Activated T-helper 1 cell treated with anti-CD3 and anti-CD28 coated beads, Interleukin-12 subunit alpha, Interleukin-12 subunit beta, Interleukin-2, Interleukin-4 antibody, amounts not matched to agents 30 ng/mL and 10 ng/mL and 1 ng/mL, durations not matched to agents 14 hours and 24 hours and 36 hours (primary cell): ENCODE measurements around the gene LRRC45. TPM values are rescaled to one million over a fixed set of nuclear protein-coding genes. Genes with fewer than 3 reads are reported as not detected.

ENCODE experiments used
- DNase-seq: peaks from one replicate; pipeline ENCODE4 v3.0.0; 2021; ENCODE audit warnings: low spot score
- H3K27ac Mint-ChIP-seq: one replicate; pipeline ENCODE4 v1.8.0; 2021; ENCODE audit warnings: mild to moderate bottlenecking, mixed read lengths
- H3K27me3 Mint-ChIP-seq: one replicate; pipeline ENCODE4 v1.8.0; 2022; ENCODE audit warnings: mild to moderate bottlenecking, moderate library complexity, mixed read lengths; ENCODE audit not compliant: insufficient read depth
- H3K36me3 Mint-ChIP-seq: one replicate; pipeline ENCODE4 v1.8.0; 2021; ENCODE audit warnings: low read depth, mixed read lengths
- H3K4me1 Mint-ChIP-seq: one replicate; pipeline ENCODE4 v1.8.0; 2021; ENCODE audit warnings: low read depth, mixed read lengths
- H3K4me3 Mint-ChIP-seq: one replicate; pipeline ENCODE4 v1.8.0; 2021; ENCODE audit warnings: mild to moderate bottlenecking, moderate library complexity, mixed read lengths
- H3K9me3 Mint-ChIP-seq: one replicate; pipeline ENCODE4 v1.8.0; 2021; ENCODE audit warnings: mixed read lengths
- intact Hi-C: fragments of 100-400 bp; cut with micrococcal nuclease; formaldehyde crosslinking; loops from one replicate; pipeline ENCODE4 v1.15.1; 2024
- total RNA-seq: library from RNA; stranded (reverse); gene quantifications from 2 replicates; pipeline ENCODE4 v1.2.3, GENCODE V29; 2022

Gene LRRC45
- total RNA-seq, 1 donor from 2014 or later = 37.6 TPM

DNA sequence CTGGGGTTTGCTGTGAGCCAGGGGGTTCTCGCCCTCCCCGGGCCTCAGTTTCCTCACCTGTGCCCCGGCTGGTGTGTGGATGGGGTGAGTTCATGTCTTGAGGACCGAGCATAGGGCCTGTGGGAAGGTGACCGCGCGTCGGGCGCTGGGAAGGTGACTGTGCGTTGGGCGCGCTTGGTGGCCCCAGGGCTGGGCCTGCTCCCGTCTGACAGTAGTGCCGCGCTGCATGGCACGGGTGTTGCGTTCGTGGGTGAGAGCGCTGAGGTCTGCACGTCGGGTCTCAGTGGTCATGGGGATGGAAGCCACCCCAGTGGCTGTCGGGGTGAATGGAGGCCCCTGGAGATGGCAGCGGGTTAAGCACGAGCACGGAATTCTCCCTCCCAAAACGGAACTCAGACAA is 36.5 kb upstream of the LRRC45 start:
- H3K4me1 Mint-ChIP-seq = no peaks in the 10 kb centered on the region
- DNase-seq = no peak
- no peaks in the 10 kb centered on the region for H3K9me3 Mint-ChIP-seq
- peaks cover 12% of the 10 kb centered on the region for H3K36me3 Mint-ChIP-seq
- H3K4me3 Mint-ChIP-seq = no peak overlapping the region
- H3K27me3 Mint-ChIP-seq = no peaks in the 10 kb centered on the region
- H3K27ac Mint-ChIP-seq = no peak overlapping the region
- intact Hi-C loops = no loop called here

DNA sequence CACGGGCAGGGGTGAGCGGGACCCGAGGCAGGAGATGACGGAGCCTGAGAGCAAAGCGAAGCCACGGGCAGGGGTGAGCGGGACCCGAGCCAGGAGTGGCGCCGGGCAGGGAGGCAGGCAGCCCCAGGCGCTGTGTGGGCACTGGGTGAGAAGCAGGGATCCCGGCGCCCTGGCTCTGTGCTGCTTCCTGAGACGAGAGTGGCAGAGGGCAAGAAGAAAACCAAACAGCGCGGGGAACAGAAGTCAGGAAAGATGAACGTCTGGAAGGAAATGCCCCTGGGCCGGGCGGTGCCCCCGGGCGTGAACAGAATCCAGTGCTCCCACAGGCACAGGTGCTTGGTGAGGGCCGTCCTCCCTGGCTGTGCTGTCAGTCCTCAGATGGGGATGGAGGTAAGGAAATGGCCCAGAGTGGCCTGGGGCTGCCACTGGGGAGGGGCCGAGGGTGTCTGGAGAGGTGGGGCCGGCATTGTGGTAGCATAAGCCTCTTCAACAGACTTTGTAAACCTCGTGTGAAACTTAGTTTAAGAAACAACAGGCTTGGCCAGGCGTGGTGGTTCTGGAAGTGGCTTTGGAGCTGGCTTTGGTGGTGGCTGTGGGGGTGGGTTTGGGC is 35.8 kb upstream of the LRRC45 start:
- intact Hi-C loops = no loop called here
- Mint-ChIP-seq H3K9me3 (no peaks in the 10 kb centered on the region), H3K36me3 (peaks cover 12% of the 10 kb centered on the region), H3K27ac (no peak overlapping the region), H3K4me1 (no peaks in the 10 kb centered on the region), H3K4me3 (no peak overlapping the region), H3K27me3 (no peaks in the 10 kb centered on the region)
- no peak for DNase-seq

DNA sequence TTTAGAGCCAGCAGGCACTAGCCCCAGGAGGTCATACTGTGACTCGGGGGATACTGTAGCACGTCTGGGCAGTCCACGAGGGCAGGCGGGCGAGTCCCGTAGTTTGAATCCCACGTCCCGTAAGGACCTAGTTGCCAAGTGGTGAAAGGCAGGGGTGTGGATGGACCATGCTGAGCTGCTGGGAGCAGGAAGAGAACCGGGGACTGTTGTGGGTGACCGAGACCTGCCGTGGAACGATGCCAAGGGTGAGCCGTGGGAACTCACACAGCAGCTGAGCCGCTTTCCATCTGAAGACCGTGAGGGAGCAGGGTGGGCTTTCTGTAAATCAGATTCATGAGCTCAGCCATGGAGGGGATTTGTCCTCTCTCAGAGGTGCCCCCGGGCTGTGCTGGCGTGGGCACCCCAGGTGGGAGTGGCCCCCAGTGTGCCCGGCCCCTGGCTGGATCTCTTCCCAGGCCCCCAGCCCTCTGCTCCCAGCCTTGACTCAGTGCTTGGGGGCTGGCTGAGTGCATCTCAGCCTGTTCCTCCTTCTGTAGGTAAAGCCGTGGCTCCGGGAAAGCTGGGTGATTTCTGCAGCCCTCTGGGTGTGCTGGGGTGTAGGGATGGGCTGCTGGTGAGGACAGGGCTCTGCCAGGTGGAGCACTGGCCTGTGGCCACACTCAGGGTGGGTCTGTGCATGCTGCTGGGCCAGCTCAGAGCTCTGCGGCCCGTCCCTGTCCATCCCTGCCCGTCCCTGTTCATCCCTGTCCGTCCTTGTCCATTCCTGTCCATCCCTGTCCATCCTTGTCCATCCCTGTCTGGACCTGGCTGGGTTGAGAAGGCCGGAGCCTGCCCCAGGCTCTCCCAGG is 32.0 kb upstream of the LRRC45 start:
- Mint-ChIP-seq H3K27ac (no peak overlapping the region), H3K4me1 (no peaks in the 10 kb centered on the region), H3K27me3 (no peaks in the 10 kb centered on the region), H3K9me3 (no peaks in the 10 kb centered on the region), H3K4me3 (no peak overlapping the region), H3K36me3 (peaks cover 5% of the 10 kb centered on the region)
- intact Hi-C loops = no loop called here
- DNase-seq = no peak

DNA sequence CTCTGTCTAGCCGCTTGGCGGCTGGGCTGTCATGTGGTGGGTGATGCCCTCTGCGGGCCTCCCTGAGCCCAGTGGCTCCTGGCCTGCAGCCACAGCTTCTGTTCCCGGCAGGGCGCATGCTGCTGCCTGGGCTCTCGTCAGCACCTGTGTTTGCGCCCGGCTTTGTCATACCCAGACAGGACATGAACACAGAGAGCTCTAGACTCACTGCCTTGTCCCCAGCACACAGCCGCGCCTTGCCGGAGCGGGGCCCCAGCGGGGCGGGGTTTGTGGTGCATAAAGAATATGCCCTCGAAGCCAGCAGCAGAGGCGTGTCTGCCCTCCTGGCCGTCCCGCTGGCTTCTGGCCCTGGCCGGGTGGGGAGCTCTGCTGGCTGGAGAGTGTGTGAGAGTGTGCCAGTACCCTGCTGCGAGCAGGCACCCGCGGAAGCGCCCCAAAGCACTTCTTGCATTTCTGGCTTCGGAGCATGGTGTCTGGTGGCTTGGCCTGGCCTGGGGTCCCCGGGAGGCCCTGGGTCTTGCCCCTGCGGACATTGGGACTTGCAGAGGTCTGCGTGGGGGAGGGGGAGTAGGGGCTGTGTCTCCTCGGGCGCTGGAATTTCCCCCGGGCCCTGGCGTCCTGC is 31.3 kb upstream of the LRRC45 start:
- Mint-ChIP-seq H3K27ac (no peak overlapping the region), H3K4me3 (no peak overlapping the region), H3K27me3 (no peaks in the 10 kb centered on the region), H3K4me1 (no peaks in the 10 kb centered on the region), H3K36me3 (peaks cover under 1% of the 10 kb centered on the region), H3K9me3 (no peaks in the 10 kb centered on the region)
- no peak for DNase-seq
- intact Hi-C loops = no loop called here

DNA sequence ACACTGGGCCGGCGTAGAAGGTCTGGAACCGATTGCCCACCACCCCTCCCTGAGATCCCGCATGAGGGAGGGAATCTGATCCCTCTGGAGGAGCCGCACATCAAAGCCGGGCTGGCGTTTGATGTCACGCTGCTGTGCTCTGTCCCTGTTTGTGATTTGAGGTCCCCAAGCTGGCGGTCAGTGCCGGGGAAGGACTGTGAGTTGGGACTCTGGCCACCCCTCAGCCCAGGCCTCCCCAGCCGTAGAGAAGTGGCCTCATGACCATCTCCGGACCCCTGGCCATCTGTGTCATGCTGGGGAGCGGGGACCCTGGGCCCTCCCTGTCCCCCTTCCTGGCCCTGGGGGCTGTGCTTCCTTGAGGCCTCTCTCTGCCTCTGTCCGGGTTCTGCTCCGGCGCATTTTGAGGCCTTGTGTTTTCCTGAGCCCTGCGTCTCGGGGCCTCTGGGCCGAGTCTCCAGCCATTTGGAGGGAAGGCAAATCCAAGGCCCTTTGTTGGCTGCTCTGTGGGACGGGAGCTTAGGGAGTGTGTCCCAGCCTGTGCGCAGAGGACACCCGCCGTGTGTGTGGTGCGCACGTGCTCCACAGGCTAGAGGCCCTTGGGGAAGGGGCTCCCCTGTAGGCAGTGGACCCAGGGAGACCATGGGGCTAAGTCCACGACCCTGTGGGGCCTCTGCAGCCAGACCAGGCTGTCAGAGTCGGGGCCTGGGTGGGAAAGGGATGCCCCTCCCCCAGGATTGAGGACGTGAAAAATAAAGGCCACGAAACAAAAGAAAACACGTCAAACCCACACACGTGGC is 30.6 kb upstream of the LRRC45 start:
- Mint-ChIP-seq H3K4me1 (no peaks in the 10 kb centered on the region), H3K36me3 (no peaks in the 10 kb centered on the region), H3K27me3 (no peaks in the 10 kb centered on the region), H3K4me3 (no peak overlapping the region), H3K9me3 (no peaks in the 10 kb centered on the region), H3K27ac (no peak overlapping the region)
- intact Hi-C loops = no loop called here
- DNase-seq = no peak

DNA sequence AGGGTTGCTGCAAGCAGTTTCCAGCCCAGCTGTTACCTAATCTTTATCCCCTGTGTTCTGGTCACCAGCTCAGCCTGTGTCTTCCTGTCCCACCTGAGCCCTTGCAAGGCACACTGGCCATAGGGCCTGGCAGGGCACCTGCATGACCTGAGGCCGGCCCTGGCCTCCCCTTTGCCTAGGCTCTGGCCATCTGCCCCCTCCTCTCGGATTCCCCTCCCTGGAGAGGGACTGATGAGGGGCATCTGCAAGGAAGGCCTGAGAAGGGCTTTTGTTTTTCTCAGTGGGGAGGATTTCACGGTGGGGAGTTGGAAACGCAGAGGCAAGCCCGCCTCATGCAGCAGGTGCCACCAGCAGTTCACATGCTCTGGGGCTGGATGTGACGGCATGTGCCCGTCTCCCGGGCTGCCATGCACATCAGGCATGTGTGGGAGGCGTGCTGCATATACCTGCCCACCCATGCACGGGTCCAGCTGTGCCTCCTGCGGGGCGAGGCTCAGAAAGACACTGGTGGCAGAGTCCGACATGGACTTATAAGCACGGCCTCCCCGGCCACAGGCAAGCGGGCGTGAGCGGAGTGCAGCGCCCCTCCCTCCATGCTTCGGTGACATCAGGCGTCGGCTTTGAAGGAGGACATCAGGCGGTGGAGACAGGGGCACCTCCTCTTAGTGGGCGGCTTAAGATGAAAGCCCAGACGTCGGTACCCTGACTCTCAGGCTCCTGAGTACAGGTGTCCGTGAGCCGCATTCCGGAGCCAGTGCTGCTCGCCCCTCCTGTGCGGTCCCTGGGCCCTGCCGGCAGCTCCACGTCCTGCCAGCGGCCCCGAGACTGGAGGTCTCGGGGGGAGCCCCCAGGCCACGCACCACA is 29.1 kb upstream of the LRRC45 start:
- Mint-ChIP-seq H3K27me3 (no peaks in the 10 kb centered on the region), H3K4me3 (no peak overlapping the region), H3K36me3 (no peaks in the 10 kb centered on the region), H3K27ac (no peak overlapping the region), H3K9me3 (no peaks in the 10 kb centered on the region), H3K4me1 (no peaks in the 10 kb centered on the region)
- no peak for DNase-seq
- intact Hi-C loops = no loop called here

DNA sequence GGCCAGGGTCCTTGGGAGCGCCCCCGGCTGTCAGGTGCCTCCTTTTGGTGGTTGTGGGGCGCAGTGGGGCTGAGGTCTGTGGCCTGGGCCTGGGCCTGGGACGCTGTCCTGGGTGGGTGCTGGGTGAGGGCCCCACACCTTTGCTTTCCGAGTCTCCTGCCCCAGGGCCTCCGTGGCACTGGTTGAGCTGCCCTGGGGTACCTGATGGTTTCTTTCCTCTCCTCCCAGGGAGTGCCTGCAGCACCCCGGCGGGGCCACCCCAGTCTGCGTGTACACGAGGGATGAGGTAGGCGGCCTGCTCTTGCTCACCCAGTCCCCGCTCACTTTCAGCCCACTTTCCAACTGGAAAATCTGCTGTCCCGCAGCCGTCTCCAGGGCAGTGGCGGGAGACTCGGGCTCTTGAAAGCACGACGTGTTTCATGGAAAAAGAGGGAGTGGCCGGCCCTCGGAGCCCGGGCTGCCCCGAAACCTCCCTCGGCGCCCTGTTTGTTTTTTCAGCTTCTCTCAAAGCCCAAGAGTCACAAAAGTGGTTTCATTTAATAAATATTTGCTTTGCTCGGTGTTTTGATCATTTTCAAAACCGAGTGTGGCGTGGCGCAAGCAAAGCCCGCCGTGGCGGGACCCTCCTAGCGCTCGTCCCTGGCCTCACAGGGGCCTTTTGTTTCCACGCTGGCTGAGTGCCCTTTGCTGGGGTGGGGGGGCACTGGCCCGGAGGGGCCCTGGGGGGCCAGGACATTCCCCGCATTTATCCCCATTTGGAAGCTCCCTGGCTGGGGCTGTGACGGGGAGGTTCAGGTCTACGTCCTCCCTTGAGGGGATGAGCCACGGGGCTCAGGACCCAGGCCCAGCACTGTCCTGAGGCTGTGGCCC is 28.3 kb upstream of the LRRC45 start:
- no peak for DNase-seq
- Mint-ChIP-seq H3K36me3 (no peaks in the 10 kb centered on the region), H3K27ac (no peak overlapping the region), H3K4me3 (no peak overlapping the region), H3K4me1 (no peaks in the 10 kb centered on the region), H3K9me3 (no peaks in the 10 kb centered on the region), H3K27me3 (no peaks in the 10 kb centered on the region)
- intact Hi-C loops = no loop called here

DNA sequence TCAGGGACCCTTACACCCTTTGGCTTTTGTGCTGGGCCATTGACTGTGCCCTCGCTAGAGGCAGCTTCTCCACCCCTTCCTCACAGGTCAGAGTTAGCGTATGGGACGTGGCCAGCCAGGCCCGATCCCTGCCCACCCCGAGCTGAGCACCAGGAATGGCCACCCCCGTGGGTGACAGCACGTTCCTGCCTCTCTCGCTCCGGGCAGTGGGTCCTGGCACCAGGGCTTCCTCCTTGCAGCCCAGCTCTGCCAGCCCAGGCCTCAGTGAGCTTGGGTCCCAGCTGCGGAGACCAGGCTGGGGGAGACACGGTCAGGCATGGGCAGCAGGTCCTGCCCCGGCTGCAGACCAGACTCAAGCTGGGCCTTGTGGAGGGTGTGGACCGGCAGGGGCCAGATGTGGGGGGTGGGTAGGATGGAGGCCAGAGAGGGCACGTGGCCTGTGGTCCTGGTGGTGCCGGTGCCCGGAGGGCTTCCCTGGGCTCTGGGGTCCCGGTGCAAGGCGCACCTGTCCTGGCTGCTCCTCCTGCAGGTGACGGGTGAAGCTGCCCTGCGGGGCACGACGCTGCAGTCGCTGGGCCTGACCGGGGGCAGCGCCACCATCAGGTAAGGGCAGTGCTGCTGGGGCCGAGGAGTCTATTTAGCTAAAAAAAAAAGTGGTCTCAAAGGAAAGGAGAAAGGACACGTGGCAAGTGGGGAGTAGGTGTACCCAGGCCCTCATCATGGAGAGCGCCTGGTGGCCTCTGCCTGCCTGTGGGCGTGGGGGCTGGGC is 27.5 kb upstream of the LRRC45 start:
- Mint-ChIP-seq H3K4me3 (no peak overlapping the region), H3K4me1 (no peaks in the 10 kb centered on the region)
- intact Hi-C loops = no loop called here

DNA sequence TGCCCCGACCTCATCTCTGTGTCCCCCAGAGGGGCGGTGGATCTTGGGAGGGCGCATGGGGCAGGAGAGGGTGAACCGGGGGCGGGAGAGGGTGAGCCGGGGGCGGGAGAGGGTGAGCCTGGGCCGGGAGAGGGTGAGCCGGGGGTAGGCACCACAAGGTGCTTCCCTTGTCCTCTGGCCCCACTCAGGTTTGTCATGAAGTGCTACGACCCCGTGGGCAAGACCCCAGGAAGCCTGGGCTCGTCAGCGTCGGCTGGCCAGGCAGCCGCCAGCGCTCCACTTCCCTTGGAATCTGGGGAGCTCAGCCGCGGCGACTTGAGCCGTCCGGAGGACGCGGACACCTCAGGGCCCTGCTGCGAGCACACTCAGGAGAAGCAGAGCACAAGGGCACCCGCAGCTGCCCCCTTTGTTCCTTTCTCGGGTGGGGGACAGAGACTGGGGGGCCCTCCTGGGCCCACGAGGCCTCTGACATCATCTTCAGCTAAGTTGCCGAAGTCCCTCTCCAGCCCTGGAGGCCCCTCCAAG is 26.8 kb upstream of the LRRC45 start:
- Mint-ChIP-seq H3K27me3 (no peaks in the 10 kb centered on the region), H3K27ac (no peak overlapping the region)

More for the DNA sequence above, 27.5 kb upstream of the LRRC45 start:
- H3K36me3 Mint-ChIP-seq = no peaks in the 10 kb centered on the region
- H3K27me3 Mint-ChIP-seq = no peaks in the 10 kb centered on the region
- no peaks in the 10 kb centered on the region for H3K9me3 Mint-ChIP-seq
- H3K27ac Mint-ChIP-seq = no peak overlapping the region
- no peak for DNase-seq

DNA sequence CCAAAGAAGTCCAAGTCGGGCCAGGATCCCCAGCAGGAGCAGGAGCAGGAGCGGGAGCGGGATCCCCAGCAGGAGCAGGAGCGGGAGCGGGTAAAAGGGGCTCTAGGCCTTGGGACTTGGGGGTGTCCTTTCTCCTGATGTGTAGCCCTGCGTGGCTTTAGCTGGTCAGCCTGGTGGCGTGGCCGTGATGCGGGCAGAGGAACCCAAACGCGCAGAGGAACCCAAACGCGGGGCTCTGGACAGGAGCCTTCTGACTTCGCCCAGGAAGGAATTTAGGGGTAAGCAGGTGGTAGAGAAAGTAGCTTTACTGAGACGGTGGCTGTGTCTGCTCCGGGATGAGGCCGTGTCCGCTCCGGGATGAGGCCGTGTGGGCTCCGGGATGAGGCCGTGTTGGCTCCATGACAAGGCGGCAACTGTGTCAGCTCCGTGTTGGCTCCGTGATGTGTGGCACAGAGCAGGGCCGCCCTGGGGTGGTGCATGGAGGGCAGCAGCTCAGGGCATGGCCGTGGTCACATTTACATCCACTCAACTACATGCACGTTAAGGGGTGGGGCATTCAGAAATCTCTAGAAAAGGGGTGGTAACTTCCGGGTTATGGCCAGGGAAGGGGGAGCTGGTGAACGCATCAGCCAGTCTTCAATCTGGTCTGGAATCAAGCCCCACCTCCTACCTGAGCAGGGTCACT is 26.2 kb upstream of the LRRC45 start:
- H3K4me1 Mint-ChIP-seq = no peaks in the 10 kb centered on the region
- DNase-seq = no peak
- H3K27me3 Mint-ChIP-seq = no peaks in the 10 kb centered on the region
- H3K36me3 Mint-ChIP-seq = no peaks in the 10 kb centered on the region
- H3K4me3 Mint-ChIP-seq = no peak overlapping the region
- intact Hi-C loops = no loop called here
- H3K9me3 Mint-ChIP-seq = no peaks in the 10 kb centered on the region
- H3K27ac Mint-ChIP-seq = no peak overlapping the region

More for the DNA sequence above, 26.8 kb upstream of the LRRC45 start:
- Mint-ChIP-seq H3K9me3 (no peaks in the 10 kb centered on the region), H3K36me3 (no peaks in the 10 kb centered on the region), H3K4me1 (no peaks in the 10 kb centered on the region), H3K4me3 (no peak overlapping the region)
- intact Hi-C loops = no loop called here
- DNase-seq = no peak
